NCI-H1930 (cell line): ENCODE data around the gene LAMC2.

ENCODE experiments used
- DNase-seq, 2 experiments: peaks; one replicate each; lab custom pipeline; 2025; lab: John Stamatoyannopoulos, UW

LAMC2 gene

GRCh38 chr1:183173828-183174227 is 12.2 kb upstream of the LAMC2 start:
- DNase-seq: no peak

DNA sequence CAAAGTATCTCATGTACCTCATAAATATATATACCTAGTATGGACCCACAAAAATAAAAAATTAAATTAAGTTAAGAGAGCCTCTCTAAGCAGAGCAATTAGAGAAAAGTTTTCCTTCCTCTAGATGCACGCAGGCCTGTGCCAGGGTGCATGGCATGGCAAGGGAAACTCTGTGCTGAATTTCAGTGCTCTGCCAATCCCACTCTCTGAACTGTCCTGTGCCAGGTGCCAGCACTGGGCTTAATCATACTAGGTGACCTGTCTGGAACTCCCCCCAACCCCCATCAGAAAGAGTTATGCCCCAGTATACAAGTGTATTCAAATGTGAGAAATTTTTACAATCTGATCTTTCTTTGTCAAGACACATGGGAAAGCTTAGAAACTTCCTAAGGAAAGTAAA is 10.4 kb upstream of the LAMC2 start:
- DNase-seq: no peak

GRCh38 chr1:183178545-183178944 is 7.5 kb upstream of the LAMC2 start:
- DNase-seq: no peak

- DNase-seq: no peak
These were observed 7.0 kb upstream of the LAMC2 start for GRCh38 chr1:183179033-183179432.

GRCh38 chr1:183180218-183180617 is 5.8 kb upstream of the LAMC2 start:
- no peak for DNase-seq

GRCh38 chr1:183180634-183181056 is 5.4 kb upstream of the LAMC2 start:
- DNase-seq: no peak

DNA sequence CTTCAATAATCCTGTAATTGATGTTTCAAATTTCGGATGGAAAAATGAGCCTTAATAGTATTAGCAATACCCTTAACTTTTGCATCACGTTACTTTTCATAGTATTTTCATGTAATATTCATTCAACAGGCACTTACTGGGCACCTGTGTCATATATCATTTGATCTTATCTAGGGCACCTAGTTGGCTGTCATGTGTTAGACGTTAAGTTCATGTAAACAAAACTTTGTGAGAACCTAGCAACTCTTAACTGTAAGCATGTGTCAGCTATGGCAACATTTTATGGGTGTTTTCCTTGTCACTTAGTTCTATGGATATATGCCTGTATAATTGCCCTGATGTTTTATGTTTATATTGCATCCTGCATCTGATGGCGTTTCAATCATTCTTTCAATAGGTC is 777 bp downstream of the LAMC2 start:
- DNase-seq: no peak

DNA sequence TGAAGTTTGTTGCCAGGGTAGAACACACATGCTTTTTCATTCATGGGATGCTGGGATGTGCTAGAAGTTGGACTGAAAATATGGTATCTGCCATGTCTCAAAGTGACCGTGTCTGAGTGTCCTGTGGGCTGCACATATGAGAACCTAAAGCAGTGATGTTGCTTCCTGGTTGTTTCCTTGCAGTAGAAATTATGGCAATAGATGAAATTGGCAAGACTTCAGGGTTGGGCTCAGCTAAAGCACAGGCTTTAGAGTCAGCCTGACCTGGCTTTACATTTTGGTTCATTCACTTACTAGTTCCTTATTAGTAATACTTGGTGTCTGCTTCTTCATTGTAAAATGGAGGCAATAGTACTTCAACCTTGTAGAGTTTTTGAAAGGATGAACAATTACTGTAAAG is 2.2 kb downstream of the LAMC2 start:
- DNase-seq: no peak

GRCh38 chr1:183191833-183192232 is 5.8 kb downstream of the LAMC2 start:
- no peak for DNase-seq

DNA sequence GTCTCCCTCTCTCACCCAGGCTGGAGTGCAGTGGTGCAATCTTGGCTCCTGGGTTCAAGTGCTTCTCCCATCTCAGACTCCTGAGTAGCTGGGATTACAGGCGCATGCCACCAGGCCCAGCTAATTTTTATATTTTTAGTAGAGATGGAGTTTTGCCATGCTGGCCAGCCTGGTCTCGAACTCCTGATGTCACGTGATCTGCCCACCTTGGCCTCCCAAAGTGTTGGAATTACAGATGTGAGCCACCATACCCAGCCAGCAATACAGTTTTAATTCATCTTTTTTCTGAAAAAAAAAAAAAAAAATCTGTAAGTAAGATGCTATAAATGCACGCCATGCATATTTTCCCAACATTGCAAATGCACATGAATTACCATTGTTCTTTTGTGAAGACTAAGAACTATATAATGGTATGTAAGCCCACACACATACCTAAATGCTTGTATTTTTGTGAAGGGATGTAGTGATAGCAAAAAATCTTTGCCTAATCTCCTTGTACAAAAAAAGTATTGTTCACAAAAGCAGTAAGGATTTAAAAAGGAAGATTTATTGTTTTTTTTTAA is 8.0 kb downstream of the LAMC2 start:
- no peak for DNase-seq

DNA sequence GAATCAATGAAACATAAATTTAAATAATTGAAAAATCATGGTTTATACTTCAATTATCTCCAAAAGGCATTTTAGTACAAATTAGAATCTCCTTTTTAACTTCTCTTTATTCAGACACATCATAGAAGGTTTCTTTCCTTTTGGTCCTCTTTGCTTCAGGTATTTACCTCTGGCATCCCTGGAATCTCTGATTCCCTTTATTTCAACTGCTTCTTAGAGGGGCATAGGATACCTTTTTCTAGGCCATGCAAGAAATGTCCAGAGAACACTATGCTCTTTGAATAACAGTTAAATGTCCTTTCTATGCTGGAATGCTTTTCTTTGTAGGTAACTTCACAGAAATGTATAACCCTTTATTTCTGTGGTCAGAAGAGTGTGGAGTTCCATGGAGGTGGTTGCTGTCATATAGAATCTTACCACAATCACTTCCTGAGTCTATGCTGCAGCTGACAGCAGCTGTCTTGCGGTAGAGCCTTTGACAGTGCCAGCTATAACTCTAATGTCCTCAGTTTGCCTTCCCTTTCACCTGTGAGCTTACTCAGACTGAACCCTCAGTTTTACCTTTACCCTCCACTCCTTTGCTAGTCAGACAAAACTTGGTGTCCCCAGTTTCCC is 8.6 kb downstream of the LAMC2 start:
- DNase-seq: no peak

DNA sequence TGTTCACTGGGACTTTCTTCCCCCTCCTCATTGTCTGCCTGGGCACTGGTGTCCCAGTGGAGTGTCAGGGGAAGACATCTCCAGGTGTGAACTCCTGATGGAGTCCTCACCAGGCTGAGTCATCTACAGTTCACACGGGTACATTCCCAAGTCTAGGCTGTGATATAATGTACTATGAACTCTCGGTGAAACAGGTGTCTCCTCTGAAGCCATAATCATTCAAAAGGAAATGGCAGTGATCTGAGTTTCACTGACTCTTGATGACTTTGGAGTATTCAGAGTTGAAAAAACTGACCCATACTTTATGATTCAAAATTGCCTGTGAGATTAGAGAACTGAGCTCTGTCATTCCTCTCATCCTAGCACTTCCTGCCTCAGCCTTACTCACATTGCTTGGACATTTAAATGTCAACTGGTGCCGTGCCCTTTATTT is 9.1 kb downstream of the LAMC2 start:
- DNase-seq: no peak

- DNase-seq: no peak
These were observed 11.7 kb downstream of the LAMC2 start for GRCh38 chr1:183197762-183198161.

GRCh38 chr1:183198463-183198862 is 12.4 kb downstream of the LAMC2 start:
- no peak for DNase-seq

DNA sequence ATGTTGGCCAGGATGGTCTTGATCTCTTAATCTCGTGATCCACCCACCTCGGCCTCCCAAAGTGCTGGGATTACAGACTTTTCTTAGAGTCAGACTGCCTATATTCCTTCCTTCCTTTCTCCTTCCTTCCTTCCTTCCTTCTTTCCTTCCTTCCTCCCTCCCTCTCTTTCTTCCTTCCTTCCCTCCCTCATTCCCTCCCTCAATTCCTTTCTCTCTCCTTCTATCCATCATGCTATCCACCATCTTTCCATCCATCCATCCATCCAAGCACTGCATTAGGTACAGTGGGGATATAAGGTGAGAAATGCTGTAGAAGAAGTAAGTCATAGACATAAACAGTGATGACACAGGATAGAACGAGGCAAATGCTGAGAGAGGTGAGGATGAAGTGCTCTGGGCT is 13.2 kb downstream of the LAMC2 start:
- DNase-seq: no peak

GRCh38 chr1:183200451-183200850 is 14.4 kb downstream of the LAMC2 start:
- no peak for DNase-seq

DNA sequence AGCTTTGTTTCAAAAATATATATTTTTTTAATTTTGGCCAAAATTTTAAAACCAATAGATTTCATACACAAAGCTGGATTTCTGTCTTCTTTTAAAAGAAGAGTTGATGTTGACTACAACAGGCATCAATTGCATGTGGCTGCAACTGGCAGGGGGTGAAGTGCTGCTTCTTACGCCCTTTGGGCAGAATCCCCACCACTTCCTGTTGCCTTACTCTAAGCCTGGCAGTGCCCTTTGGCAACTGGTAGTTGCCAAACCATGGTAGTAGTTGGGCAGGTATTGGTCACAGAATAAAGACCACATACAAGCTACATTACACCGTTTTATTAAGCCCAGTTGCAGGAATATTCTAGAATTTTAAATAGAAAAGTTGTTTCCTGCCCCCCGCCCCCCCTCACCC is 17.0 kb downstream of the LAMC2 start:
- no peak for DNase-seq

GRCh38 chr1:183205196-183205781 is 19.2 kb downstream of the LAMC2 start:
- DNase-seq: no peak

DNA sequence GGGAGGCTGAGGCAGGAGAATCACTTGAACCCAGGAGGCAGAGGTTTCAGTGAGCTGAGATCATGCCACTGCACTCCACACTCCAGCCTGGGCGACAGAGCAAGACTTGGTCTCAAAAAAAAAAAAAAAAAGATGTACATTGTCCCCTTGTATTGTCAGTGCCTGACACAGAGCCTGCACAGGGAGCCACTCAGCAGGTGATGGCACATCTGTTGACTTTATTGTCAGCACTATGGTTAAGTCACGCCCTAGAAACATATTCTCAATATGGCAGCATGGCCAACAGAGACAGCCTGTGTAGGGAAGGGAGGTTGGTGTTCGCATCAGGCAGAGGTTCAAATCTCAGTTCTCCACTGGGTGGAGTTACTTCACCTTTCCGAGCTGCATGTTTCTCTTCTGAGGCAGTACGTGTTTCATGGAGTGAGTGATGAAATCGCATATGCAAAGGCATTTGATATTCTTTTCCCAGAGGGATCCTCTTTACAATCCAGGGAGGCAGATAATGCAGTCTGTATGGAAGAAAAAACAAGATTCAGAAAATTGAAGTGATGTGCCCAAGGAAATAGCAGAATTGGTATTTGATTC is 20.6 kb downstream of the LAMC2 start:
- DNase-seq: no peak

DNA sequence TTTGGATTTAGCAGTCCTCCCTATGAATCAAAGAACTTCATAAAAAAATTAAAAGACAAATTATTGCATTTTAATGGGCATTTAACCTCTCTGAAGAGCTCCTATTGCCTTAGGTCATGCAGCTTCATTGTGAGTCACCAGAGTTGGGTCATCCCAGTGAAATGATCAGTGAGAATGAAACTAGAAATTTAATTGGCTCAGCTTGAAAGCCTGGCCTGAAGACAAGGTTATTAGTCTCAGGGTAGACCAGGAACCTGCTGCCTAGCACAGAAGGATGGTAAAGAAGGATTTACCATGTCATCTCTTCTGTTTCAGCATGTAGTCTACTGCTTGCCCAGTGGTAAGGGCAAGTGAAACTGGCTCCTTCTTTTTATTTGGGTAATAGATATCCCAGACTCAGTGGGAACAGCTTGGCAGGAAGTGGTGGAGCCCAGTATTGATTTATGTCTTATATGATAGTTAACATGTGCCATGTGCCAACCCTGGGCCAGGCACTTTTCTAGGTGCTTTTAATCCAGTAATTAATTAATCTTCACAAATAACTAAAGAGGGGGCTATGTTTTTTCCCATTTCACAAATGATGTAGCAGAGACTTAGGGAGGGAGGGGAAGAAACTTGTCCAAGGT is 23.6 kb downstream of the LAMC2 start:
- no peak for DNase-seq

DNA sequence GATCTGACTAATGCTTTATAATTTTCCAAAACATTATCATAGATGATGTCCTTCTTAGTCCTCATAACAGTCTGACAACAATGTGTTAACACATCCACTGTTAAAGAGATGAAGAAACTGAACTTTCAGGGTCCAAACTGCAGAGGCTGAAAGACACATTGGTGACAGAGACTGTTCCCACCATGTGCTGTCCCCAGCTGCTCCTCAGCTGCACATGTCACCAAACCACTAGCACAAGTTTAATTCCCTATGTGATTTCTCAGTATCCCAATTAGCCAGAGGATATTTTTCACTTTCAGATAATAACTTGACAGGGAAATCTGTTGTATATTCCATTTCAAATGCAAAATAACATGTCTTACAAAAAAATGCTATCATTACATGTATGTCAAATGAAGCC is 24.6 kb downstream of the LAMC2 start:
- DNase-seq: no peak

DNA sequence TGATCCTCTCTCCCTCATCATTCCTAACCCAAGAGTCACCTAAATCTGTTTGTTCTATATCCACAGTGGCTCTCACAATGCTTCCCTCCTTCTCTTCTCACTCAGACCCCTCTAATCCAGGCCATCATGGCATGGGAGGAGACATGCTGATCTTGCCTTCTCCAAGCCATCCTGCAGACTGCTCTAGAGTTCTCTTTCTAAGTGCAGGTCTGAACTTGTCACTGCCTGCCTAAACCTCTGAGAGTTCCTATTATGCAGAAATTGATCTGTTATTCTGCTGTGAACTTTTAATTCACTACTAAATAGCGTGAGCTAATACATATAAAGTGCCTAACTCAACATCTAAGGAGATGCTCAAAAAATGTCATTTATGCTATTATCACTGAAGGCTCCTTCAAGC is 26.8 kb downstream of the LAMC2 start:
- no peak for DNase-seq
